ENCODE data around the gene WDR11.

Gene WDR11, protein sequence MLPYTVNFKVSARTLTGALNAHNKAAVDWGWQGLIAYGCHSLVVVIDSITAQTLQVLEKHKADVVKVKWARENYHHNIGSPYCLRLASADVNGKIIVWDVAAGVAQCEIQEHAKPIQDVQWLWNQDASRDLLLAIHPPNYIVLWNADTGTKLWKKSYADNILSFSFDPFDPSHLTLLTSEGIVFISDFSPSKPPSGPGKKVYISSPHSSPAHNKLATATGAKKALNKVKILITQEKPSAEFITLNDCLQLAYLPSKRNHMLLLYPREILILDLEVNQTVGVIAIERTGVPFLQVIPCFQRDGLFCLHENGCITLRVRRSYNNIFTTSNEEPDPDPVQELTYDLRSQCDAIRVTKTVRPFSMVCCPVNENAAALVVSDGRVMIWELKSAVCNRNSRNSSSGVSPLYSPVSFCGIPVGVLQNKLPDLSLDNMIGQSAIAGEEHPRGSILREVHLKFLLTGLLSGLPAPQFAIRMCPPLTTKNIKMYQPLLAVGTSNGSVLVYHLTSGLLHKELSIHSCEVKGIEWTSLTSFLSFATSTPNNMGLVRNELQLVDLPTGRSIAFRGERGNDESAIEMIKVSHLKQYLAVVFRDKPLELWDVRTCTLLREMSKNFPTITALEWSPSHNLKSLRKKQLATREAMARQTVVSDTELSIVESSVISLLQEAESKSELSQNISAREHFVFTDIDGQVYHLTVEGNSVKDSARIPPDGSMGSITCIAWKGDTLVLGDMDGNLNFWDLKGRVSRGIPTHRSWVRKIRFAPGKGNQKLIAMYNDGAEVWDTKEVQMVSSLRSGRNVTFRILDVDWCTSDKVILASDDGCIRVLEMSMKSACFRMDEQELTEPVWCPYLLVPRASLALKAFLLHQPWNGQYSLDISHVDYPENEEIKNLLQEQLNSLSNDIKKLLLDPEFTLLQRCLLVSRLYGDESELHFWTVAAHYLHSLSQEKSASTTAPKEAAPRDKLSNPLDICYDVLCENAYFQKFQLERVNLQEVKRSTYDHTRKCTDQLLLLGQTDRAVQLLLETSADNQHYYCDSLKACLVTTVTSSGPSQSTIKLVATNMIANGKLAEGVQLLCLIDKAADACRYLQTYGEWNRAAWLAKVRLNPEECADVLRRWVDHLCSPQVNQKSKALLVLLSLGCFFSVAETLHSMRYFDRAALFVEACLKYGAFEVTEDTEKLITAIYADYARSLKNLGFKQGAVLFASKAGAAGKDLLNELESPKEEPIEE

DNA sequence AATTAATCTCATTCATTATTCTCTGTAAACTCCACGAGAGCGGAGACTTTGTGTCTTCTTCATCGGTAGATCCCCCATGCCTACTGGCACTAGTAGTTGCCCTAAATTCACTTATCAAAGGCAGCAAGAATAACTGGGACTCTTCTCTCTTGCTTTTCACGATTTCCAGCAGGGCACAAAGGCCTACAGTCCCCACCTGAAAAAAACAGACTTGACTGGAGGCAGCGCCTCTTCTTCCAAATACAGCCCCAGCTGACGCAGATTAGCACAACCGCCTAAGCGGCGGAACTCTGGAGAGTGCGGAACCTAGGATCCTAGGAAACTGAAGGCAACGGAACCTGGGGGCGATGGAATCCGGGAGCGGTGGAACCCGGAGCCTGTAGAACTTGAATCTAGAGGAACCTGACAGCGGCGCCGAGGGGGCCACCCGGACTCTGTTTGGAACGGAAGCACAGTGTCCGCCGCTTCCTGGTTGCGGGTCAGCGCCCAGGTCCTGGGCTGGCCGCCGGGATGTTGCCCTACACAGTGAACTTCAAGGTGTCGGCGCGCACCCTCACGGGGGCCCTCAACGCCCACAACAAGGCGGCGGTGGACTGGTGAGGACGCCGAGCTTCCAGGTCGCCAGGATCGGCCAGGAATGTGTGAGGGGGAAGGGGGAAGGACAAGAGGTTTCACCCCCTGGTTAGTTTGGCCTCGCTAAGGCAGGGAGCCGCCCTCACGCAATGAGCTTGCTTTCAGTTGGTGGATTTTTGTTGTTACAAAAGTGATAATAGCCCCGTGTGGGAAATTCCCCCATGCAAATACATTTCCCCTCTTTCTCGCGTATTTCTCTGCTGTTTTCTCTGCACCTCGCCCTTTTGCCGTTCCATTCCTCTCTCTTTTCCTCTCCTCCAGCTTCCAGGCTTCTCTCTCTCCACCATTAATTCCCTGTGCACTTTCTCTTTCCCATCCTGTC is at the start of gene WDR11:
WDR11 (plus strand) TSS at position 452 of the 955 bp plus-strand sequence; CDS start at position 511, 59 bp downstream.
- DNase-seq (ENCODE audit: low read depth), result peak; percentile 57

DNA sequence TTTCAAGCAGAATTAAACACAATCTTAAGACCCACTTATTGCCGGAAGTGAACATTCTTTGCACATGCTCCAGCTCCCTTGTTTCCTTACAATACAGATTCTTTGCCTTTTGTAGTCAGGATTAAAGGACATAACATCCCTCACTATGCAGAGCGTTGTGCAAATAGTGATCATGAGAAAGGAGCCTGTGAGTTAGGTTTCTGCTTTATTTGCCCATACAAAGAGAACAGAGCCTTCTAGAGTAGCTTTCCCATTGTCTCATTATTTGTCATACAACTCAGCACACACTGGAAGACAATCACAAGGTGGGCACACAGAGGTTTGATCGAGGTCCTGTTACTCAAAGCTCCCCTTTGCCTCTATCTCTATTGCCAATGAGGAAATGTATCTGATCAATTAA is 48.2 kb upstream of the WDR11 start:
- no peak for DNase-seq (ENCODE audit: low read depth)

DNA sequence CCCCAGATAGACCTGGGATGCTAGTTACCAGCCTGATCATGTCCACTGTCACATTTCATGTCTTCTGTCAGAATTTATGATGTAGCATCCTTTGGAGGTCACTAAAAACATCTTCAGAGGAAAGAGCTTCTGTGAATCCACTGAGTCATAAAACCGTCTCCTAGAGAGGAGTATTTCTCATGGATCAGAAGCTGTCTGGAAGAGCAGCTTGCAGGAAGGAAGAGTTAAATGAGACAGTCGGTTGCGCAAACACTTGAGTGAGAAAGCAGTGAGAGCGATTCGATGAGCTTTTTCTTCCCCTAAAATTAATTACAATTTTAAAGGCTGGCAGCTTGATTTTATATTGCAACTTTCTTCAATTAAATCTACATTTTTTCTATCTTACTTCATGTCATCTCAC is 47.2 kb upstream of the WDR11 start:
- DNase-seq (ENCODE audit: low read depth), result no peak

DNA sequence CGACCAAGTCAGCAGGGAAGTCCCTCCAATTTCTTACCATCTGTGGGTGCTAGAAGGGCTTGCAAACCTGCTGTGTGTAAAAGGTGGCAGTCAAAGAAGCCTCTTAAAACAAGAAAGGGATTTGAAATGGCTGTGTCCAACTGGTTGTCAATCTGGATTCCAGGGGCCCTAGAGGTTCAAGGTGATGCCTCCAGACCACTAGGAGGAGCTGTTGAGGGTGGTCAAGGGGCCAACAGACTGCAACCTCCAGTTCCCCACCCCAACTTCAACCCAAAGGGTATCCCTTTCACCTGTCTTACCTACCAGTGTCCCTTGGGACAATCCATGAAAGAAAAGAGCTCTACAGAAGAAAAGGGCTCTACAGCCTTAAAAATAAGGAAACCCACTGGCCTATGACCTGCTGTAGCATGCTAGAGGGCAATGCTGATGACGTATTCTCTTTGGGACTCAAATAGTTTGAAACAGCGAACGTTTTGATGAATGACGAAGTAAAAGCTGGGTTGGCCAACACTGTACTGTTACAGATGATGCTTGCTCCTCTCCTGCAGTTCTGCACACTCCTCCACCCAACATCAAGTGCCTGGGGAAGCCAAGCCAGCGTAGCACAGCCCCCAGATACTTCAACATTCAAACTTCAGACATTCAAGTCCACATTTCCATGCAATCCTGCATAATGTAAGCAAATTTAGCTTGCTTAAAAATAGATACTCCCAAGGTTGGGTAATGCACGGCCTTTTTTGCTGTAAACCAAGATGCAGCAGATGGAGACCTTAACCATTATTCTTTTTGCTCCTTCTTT is 45.9 kb upstream of the WDR11 start:
- DNase-seq (ENCODE audit: low read depth), result no peak

DNA sequence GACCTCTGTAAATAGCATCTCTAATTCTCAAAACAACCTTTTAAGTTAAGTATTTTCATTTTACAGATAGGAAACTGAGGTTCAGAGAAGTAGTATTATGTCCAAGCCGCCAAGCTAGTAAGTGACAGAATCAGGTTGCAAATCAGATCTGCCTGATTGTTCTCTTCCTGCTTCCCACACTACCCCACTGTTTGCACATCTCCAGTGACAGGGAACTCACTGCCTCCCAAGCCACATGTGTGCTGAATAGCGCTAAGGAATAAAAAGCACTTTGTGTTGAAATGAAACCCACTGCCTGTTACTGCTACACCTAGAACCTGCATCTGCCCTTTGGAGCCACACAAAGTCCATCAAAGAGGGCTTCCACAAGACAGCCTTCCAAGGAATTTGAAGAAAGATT is 45.1 kb upstream of the WDR11 start:
- no peak for DNase-seq (ENCODE audit: low read depth)

DNA sequence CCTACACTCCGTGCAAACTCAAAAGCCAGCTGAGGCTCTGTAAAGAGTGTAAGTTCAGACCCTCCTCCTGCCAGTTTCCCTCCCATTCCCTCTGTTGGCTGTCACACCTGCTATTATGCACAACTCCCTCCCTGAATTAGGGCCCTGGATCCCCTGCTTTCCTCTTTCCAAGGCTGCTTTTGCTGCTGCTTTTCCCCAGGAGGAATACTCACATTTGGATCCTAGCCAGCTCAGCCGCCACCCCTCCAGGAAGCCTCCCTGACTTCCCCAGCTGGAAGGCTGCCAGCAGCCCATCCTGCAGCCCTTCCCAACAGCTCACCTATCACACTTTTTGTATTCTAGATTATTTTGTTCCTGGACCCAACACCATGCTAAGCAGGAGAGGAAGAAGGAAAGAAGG is 40.9 kb upstream of the WDR11 start:
- DNase-seq (ENCODE audit: low read depth), result no peak

DNA sequence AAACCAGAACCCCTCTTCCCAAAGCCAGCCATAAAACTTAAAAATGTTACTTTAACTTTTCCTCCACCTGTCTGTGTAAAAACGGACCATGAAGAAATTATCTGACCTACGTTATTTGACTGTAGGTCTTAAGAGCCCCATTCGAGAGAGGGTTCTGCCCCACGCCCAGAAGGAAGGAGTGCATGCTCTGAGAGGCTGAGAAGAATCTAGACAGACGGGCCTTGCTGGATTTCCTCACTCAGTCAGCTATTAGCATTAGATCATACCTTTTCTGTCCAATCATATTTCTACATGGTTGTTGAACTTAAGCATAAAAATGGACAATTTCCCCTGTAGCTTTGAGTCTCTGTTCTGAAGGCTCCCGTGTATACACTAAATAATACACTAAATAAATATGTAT is 38.1 kb upstream of the WDR11 start:
- DNase-seq (ENCODE audit: low read depth), result no peak

DNA sequence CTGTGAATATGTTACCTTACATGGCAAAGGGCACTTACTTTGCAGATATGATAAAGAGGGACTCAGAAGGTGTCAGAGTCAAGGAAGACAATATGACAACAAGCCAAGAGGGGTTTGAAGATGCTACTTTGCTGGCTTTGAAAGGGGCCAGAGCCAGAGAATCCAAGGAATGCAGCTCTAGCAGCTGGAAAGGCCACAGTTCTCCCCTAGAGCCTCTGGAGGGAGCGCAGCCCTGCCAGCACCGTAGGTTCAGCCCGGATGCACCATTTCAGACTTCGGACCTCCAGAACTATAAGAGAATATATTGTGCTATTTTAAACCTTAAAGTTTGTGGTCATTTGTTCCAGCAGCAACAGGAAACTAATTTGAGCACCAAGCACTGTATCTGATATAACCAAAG is 32.9 kb upstream of the WDR11 start:
- DNase-seq (ENCODE audit: low read depth), result no peak

DNA sequence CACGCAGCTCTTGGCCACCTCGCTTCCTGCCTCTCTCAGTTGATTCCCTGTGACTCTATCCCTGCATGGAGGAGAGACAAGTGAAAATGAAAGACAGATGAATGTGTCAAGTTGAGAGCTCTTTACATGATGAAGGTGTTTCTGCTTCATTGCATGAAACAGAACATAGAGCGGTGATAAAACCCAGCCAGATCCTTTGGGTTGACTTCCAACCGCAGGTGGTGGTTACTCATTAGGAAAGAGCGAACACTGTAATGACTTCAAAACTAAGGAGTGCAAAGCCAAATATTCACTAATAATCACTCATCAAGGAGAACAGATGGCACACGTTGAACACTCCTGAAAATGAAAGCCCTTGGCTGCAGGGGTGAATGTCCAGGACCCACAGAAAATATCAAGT is 31.8 kb upstream of the WDR11 start:
- DNase-seq (ENCODE audit: low read depth), result no peak

DNA sequence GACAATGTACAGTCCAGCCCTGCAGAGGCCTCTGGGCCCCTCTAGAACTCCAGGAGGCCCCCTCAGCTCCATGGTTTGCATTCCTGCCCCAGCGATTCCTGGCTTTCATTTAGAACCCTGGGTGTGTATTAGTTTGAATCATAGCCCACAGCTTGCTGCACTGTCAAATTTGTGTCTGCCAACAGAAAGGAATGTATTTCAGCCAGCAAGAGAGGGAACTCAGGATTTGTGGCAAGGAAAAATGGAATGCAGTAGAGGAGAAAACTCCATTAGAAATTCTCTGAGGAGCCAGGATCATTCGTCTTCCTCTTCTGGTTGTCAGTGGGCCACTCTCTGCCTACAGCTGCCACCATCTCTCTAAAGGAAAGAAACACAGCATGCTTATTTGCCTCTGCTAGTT is 27.9 kb upstream of the WDR11 start:
- DNase-seq (ENCODE audit: low read depth), result no peak

DNA sequence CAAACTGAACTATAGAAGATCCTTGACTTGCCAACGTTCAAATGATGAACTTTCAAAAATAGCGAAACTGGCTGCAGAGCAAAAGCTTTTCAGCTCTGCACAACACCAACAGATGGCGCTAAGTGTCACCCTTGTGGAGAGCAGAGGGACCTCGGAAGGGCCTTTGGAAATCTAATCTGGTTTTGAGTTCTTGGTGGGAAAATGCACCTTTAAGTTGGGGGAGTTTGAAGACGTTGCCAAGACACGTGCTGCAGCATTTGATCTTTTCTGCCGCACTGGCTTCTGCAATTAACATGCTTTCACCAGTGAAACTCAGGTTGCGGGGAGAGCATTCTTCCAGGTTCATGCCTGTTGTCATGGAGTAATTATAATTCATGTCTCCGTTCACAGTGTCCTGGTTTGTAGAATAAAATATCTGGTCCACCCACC is 26.3 kb upstream of the WDR11 start:
- DNase-seq (ENCODE audit: low read depth), result no peak

DNA sequence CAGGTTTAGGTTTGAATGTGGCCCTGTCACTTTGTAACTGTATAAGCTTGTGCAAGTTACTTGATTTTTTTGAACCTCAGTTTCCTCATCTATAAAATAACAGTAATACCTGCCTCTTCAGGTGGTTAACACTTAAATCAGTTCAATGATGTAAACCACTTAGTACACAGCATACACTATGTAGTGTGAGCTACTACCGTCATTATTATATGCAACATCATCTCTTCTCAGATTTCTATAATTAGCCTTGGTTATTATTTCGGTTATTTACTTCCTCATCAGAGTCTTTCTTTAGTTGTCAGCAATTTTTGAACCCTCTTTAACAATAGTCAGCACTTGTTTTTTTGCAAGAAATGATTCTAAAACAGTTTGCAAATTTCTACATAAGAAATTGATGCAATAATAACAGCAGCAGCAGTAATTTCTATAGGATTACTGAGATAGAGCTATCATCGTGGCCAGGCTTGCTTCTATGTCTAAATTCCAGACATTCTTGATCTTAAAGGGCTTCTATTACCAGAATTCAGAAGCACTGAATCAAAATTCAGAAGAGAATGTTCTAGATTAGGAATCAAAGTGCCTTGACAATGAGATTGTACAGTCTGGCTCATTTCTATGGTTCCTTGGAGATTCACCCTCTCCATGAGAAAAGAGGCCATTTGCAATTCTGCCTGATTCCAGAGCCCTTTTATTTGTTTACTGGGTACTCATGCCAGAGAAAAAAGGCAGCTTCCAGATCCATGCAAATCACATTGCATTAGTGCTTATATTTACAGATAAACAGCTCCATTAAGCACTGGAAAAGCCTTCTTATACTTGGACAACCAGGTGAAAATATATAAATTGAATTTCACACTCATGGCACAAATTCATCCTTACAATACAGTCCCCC is 25.0 kb upstream of the WDR11 start:
- DNase-seq (ENCODE audit: low read depth), result no peak

DNA sequence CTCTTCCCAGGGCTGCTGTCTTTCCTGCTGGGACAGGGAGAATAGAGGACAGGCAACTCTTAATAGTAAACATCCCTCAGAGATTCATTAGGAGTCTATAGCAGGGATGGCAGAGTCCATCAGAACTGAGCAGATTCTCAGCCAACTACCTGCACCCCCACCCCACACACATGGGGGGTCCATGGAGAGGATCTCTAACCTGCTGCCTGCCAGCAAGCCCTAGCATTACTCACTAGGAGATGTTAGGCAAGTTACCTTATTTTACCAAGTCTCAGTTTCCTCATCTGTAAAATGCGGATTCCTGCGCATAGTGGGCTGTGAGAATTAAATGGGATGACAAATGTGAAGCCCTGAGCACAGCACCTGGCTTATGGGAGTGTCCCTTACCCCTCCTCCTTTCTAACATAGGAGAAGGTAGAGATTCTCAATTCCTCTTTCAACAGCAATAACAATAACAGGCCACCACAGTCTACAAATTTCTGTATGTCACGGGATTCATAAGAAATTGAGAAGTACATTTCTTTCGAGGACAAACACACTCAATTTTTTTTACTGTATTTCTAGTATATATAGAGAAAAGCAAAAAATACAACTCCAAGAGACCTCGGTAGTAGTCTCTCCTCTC is 23.8 kb upstream of the WDR11 start:
- no peak for DNase-seq (ENCODE audit: low read depth)

DNA sequence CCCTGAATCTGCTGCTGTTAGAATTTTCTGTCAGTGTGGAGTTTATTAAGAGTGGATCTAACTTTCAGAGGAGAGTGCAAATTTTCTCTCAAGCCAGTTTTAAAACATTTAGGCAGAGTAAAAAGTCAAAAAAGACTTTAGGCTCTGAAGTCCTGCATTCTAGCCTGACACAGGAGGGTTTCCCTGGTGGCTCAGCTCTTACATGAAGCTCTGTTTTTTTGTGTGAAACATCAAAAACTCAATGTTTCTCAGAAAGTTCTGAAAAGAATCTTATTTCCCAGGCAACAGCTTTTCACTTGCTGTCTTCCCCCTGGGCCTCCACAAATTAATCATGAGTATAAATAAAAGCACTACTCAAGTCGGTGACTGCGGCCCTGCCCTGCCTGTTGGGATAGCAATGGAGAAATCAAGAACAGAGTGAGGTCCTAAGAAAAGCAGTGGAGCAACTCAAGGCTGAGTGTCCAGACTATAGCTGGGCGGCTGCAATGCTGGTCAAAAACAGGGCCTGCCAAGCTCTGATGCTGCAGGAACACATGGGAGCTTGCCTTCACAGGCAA is 22.3 kb upstream of the WDR11 start:
- DNase-seq (ENCODE audit: low read depth), result no peak

DNA sequence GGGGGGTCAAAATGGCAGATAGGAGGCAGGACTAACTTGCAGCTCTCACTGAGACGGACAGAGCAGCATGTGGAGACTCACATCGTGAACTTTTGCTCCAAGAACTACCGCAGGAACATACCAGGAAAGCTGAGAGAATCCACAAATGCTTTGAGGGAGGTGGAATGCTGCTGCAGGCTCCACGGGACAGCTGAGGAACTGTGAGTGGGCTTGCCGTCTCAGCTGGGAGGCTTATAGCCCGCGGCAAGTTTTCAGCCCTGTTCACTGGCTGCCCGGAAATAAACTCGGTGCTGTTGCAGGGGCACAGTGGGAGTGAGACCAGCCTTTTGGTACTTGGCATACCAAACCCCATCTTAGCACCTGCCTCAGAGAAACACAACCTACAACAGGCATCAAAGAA is 19.1 kb upstream of the WDR11 start:
- DNase-seq (ENCODE audit: low read depth), result no peak

DNA sequence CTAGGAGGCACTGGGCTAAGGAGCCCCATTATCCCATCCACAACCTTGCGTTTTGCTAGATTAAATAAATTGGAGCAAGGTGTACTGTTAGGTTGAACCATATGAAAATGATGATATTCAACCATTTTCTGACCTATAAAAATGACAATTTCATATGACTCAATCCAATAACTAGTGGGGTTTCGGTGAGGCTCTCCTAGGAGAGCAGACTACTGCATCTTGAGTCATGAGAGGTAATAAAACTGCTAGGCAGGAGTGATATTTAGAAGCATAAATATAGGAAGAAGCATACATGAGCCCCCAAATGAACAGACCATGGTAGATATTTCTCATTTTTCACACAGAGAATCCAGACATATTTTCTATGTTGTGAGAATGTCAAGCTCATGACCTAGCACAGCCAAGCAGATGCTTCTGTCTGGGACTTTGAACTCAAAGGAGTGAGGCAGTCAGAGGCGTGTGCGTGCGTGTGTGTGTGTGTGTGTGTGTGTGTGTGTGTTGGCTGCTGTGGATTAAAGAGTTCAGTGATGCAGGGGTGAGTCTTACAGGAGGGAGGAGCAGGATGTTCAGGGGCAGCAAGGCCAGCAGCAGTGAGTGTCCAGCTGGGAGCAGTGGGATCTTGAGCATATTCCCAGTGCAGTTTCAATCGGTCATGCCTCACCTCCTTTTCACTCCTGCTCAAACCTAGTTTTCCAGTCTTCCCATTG is 17.8 kb upstream of the WDR11 start:
- no peak for DNase-seq (ENCODE audit: low read depth)

DNA sequence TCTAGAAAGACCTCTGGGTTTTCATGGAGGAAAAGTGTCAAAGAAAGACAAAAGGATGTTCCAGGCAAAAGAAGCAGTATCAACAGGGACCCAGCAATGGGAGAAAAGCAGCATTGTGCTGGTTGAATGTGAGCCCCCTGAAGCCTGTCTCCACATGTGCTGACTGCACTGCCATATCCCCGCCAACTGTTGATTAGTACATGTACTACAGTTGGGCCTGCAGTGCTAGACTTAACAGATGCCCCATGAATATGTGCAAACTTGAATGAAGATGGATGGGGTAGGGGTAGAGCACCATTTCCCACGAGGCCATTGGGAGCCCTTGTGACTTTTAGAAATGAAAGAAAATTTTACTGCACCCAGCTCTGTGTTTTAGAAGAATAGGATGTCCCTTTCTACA is 15.6 kb upstream of the WDR11 start:
- no peak for DNase-seq (ENCODE audit: low read depth)

DNA sequence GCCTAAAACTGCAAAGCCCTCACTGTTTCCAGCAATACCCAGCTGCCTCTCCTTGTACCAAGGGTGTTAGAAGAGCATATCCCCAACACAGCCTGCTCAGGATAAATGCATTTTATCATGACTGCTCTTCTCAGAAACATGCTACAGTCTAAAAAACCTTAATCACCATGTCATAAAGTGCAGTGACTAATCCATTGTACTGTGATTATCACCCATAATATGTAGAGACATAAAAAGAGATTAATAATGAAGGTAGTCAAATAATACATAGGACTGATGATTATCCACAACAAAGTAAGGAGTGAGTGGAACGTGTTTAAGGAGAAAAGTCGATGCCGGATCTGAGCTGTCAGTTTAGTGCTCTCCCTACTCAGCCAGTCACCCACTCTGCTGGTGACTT is 12.2 kb upstream of the WDR11 start:
- no peak for DNase-seq (ENCODE audit: low read depth)
